H1 (cell line): ENCODE measurements around the gene RNPEPL1. TPM values are rescaled to one million over a fixed set of nuclear protein-coding genes. Genes with fewer than 3 reads are reported as not detected.

ENCODE experiments used
- CTCF ChIA-PET: fragments of 300-600 bp; sonication (Branson Sonifier 250); formaldehyde crosslinking; loops from one replicate; lab custom pipeline; 2021; ENCODE audit not compliant: partially characterized antibody; lab: Charles Lee
- POLR2A ChIA-PET: fragments of 300-600 bp; sonication (Branson Sonifier 250); formaldehyde crosslinking; loops from one replicate; lab custom pipeline; 2021; ENCODE audit warnings: inconsistent platforms; ENCODE audit not compliant: partially characterized antibody; lab: Charles Lee
- DNase-seq, 2 experiments: peaks; one replicate each; pipeline versions ENCODE4 v3.0.0 to v3.0.0-alpha.2; 2010 to 2022; ENCODE audit warnings: low spot score in 2 of 2, low read depth in 1 of 2, mixed read lengths in 1 of 2
- FAIRE-seq: peaks from 2 replicates; lab custom pipeline; 2011; peaks lifted over from hg19 to GRCh38; lab: Jason Lieb, UNC
- H2AFZ ChIP-seq: 2 replicates; pipeline ENCODE4 v1.8.1; 2012; ENCODE audit warnings: low read length, inconsistent platforms
- H2AK5ac ChIP-seq: 2 replicates; pipeline ENCODE4 v1.6.1; 2013; ENCODE audit warnings: low read depth, low read length
- H2BK120ac ChIP-seq: replicated peaks from 2 replicates; pipeline ENCODE3; 2013; ENCODE audit warnings: low read depth, low read length, inconsistent platforms
- H2BK12ac ChIP-seq: 2 replicates; pipeline ENCODE4 v1.6.1; 2013; ENCODE audit warnings: low read depth, low read length
- H2BK15ac ChIP-seq: 2 replicates; pipeline ENCODE4 v1.6.1; 2013; ENCODE audit warnings: low read length
- H2BK20ac ChIP-seq: 2 replicates; pipeline ENCODE4 v1.6.1; 2013; ENCODE audit warnings: low read length
- H2BK5ac ChIP-seq: 2 replicates; pipeline ENCODE4 v1.6.1; 2013; ENCODE audit warnings: low read depth, low read length
- H3K14ac ChIP-seq: 2 replicates; pipeline ENCODE4 v1.6.1; 2013; ENCODE audit warnings: inconsistent platforms; ENCODE audit not compliant: insufficient read length
- H3K18ac ChIP-seq: 2 replicates; pipeline ENCODE4 v1.6.1; 2013; ENCODE audit warnings: low read length; ENCODE audit errors: extremely low read depth
- H3K23ac ChIP-seq: 2 replicates; pipeline ENCODE4 v1.6.1; 2013; ENCODE audit warnings: inconsistent platforms; ENCODE audit not compliant: insufficient read length
- H3K23me2 ChIP-seq: 2 replicates; pipeline ENCODE4 v1.6.1; 2013; ENCODE audit warnings: low read depth, low read length
- H3K27ac ChIP-seq: 2 replicates; pipeline ENCODE4 v1.6.1; 2011; ENCODE audit warnings: low read depth, low read length, inconsistent platforms
- H3K27me3 ChIP-seq, 4 experiments: replicated peaks in 1 of 4; 1 replicate in 1 of 4; 2 replicates in 3 of 4; pipeline versions ENCODE4 v1.6.1 to v1.8.1; 2011 to 2013; ENCODE audit warnings: low read length in 3 of 4, mild to moderate bottlenecking in 3 of 4, inconsistent platforms in 2 of 4, mixed read lengths in 2 of 4, moderate library complexity in 1 of 4; ENCODE audit not compliant: control insufficient read depth in 3 of 4, insufficient read depth in 3 of 4; ENCODE audit errors: extremely low read depth in 1 of 4
- H3K36me3 ChIP-seq, 4 experiments: 2 replicates each; pipeline versions ENCODE4 v1.6.1 to v1.8.1; 2011 to 2013; ENCODE audit warnings: mild to moderate bottlenecking in 4 of 4, low read length in 3 of 4, moderate library complexity in 2 of 4, control low read depth in 1 of 4, inconsistent platforms in 1 of 4; ENCODE audit not compliant: insufficient read depth in 4 of 4, control insufficient read depth in 2 of 4
- H3K4ac ChIP-seq: replicated peaks from 2 replicates; pipeline ENCODE3; 2013; ENCODE audit warnings: low read length, low read depth, mixed read lengths, inconsistent platforms; ENCODE audit not compliant: insufficient read length
- H3K4me1 ChIP-seq, 4 experiments: replicated peaks in 1 of 4; 1 replicate in 1 of 4; 2 replicates in 3 of 4; pipeline versions ENCODE4 v1.6.1 to v1.8.1; 2011 to 2013; ENCODE audit warnings: low read length in 3 of 4, inconsistent platforms in 2 of 4, mixed read lengths in 1 of 4; ENCODE audit not compliant: insufficient read depth in 4 of 4, control insufficient read depth in 3 of 4
- H3K4me2 ChIP-seq, 2 experiments: 2 replicates each; pipeline versions ENCODE4 v1.6.1 to v1.8.1; 2011 to 2013; ENCODE audit warnings: low read depth in 2 of 2, low read length in 2 of 2, control low read depth in 1 of 2, inconsistent platforms in 1 of 2, mild to moderate bottlenecking in 1 of 2; ENCODE audit not compliant: insufficient read depth in 1 of 2
- H3K4me3 ChIP-seq, 4 experiments: fragments of 200-600, 300-600 bp in 1 of 4; sonication (generic), shearing (Covaris generic), sonication (Bioruptor Twin) in 1 of 4; 2 replicates each; pipeline versions ENCODE4 v1.5.1 to v1.8.1; 2011 to 2016; ENCODE audit warnings: low read length in 4 of 4, low read depth in 3 of 4, control low read depth in 2 of 4, inconsistent platforms in 2 of 4, mild to moderate bottlenecking in 2 of 4, mixed read lengths in 1 of 4, moderate library complexity in 1 of 4; ENCODE audit not compliant: insufficient read depth in 2 of 4; ENCODE audit errors: extremely low read depth in 1 of 4
- H3K56ac ChIP-seq: replicated peaks from 2 replicates; pipeline ENCODE3; 2013; ENCODE audit warnings: low read depth, mild to moderate bottlenecking, mixed read lengths, low read length, inconsistent platforms; ENCODE audit not compliant: insufficient read length
- H3K79me1 ChIP-seq: 2 replicates; pipeline ENCODE4 v1.6.1; 2013; ENCODE audit warnings: low read depth, low read length, control low read depth
- H3K79me2 ChIP-seq, 2 experiments: 2 replicates each; pipeline versions ENCODE4 v1.6.1 to v1.8.1; 2012 to 2013; ENCODE audit warnings: low read length in 2 of 2, mild to moderate bottlenecking in 2 of 2, inconsistent platforms in 1 of 2; ENCODE audit not compliant: insufficient read depth in 2 of 2, control insufficient read depth in 1 of 2
- H3K9ac ChIP-seq, 4 experiments: replicated peaks in 1 of 4; 1 replicate in 1 of 4; 2 replicates in 3 of 4; pipeline versions ENCODE4 v1.6.1 to v1.8.1; 2011 to 2013; ENCODE audit warnings: low read depth in 3 of 4, low read length in 3 of 4, control low read depth in 2 of 4, mild to moderate bottlenecking in 2 of 4, moderate library complexity in 2 of 4, inconsistent platforms in 1 of 4; ENCODE audit errors: extremely low read depth in 1 of 4
- H3K9me3 ChIP-seq, 2 experiments: 2 replicates each; pipeline versions ENCODE4 v1.6.1 to v1.8.1; 2012 to 2013; ENCODE audit warnings: mild to moderate bottlenecking in 2 of 2, moderate library complexity in 2 of 2, control low read depth in 1 of 2, inconsistent platforms in 1 of 2, low read depth in 1 of 2, low read length in 1 of 2, mixed read lengths in 1 of 2; ENCODE audit not compliant: insufficient read depth in 2 of 2
- H4K20me1 ChIP-seq, 2 experiments: replicated peaks in 1 of 2; 2 replicates each; pipeline versions ENCODE3 to v1.8.1; 2011 to 2013; ENCODE audit warnings: inconsistent platforms in 2 of 2, low read length in 2 of 2, mild to moderate bottlenecking in 1 of 2; ENCODE audit not compliant: insufficient read depth in 2 of 2, control insufficient read depth in 1 of 2
- H4K5ac ChIP-seq: 2 replicates; pipeline ENCODE4 v1.6.1; 2013; ENCODE audit warnings: low read length, low read depth, mixed read lengths, inconsistent platforms; ENCODE audit not compliant: insufficient read length
- H4K8ac ChIP-seq: 2 replicates; pipeline ENCODE4 v1.8.0; 2013; ENCODE audit warnings: mild to moderate bottlenecking, moderate library complexity, low read length, inconsistent platforms; ENCODE audit not compliant: insufficient read depth; ENCODE audit errors: extremely low read depth
- H4K91ac ChIP-seq: replicated peaks from 2 replicates; pipeline ENCODE3; 2013; ENCODE audit warnings: low read length, mixed read lengths, inconsistent platforms; ENCODE audit not compliant: insufficient read length
- CBX8 ChIP-seq: fragments of 300-800, 300-1000 bp; sonication (generic); IDR thresholded peaks from 2 replicates; pipeline ENCODE4 v1.7.1; 2016; ENCODE audit warnings: low read depth, low read length, borderline replicate concordance
- CHD2 ChIP-seq: IDR thresholded peaks from 2 replicates; pipeline ENCODE4 v1.6.1; 2012; ENCODE audit warnings: low read length, improper control_type of control experiment
- GABPA ChIP-seq: IDR thresholded peaks from 2 replicates; pipeline ENCODE4 v1.6.1; 2011; ENCODE audit warnings: mild to moderate bottlenecking, low read length, moderate library complexity, borderline replicate concordance; ENCODE audit not compliant: insufficient read depth
- JUND ChIP-seq: IDR thresholded peaks from 2 replicates; pipeline ENCODE4 v1.6.1; 2011; ENCODE audit warnings: mild to moderate bottlenecking, improper control_type of control experiment, low read length
- NANOG ChIP-seq: IDR thresholded peaks from 2 replicates; pipeline ENCODE4 v1.6.1; 2011; ENCODE audit warnings: low read length, low read depth, mild to moderate bottlenecking, inconsistent platforms; ENCODE audit not compliant: insufficient read depth, poor library complexity, severe bottlenecking
- POU5F1 ChIP-seq: IDR thresholded peaks from 2 replicates; pipeline ENCODE4 v1.6.1; 2011; ENCODE audit warnings: low read depth, mild to moderate bottlenecking, low read length, moderate library complexity
- RNF2 ChIP-seq: fragments of 200-900, 300-1000 bp; sonication (generic); IDR thresholded peaks from 2 replicates; pipeline ENCODE4 v1.7.1; 2016; ENCODE audit warnings: borderline replicate concordance, low read depth, mild to moderate bottlenecking, antibody characterized with exemption, low read length; ENCODE audit not compliant: poor library complexity, severe bottlenecking; ENCODE audit errors: missing control alignments
- YY1 ChIP-seq: IDR thresholded peaks from 2 replicates; pipeline ENCODE4 v1.6.1; 2011; ENCODE audit warnings: low read depth, mild to moderate bottlenecking, low read length
- ZNF274 ChIP-seq: IDR thresholded peaks from 2 replicates; pipeline ENCODE4 v1.7.0; 2012; ENCODE audit warnings: low read length, borderline replicate concordance; ENCODE audit errors: extremely low read depth
- WGBS, 2 experiments: shearing (Covaris generic) in 1 of 2; methylation state at CpG; one replicate each; pipeline versions ENCODE4 v1.1.6 to v1.1.7; 2013 to 2015; ENCODE audit warnings: low lambda C conversion rate in 2 of 2, mixed read lengths in 2 of 2, inconsistent platforms in 1 of 2, low coverage in 1 of 2, missing lambda C conversion rate in 1 of 2; ENCODE audit not compliant: insufficient replicate concordance in 2 of 2, insufficient coverage in 1 of 2, insufficient read length in 1 of 2; ENCODE audit errors: extremely low coverage in 1 of 2, missing lambda C conversion rate in 1 of 2; 5-methylcytosine and 5-hydroxymethylcytosine counted together
- polyA plus RNA-seq, 7 experiments: library from polyadenylated mRNA; depleted of rRNA in 3 of 7; stranded (reverse) in 5 of 7; unstranded in 2 of 7; fragments of >200 nt in 5 of 7; fragments of 200-250 nt in 2 of 7; gene quantifications; 1 replicate in 5 of 7; 2 replicates in 1 of 7; 4 replicates in 1 of 7; pipeline versions ENCODE4 v1.2.1 to v1.2.3, GENCODE V29; 2011 to 2013; ENCODE audit warnings: missing spikeins in 2 of 7, mixed read lengths in 2 of 7
- total RNA-seq: library from RNA; stranded (reverse); fragmentation: NEBNext Ultra II Directional; extraction: Animal tissue kit (Norgen Biotek cat#: 25700); gene quantifications from 2 replicates; pipeline ENCODE4 v1.2.1, GENCODE V29; 2021
- TF ChIP-seq, protein P1 (sequence below): IDR thresholded peaks from 2 replicates; pipeline ENCODE4 v1.6.1; 2012; ENCODE audit warnings: inconsistent platforms

Gene RNPEPL1
- total and polyA plus RNA-seq, 2 of the 8 experiments (the other 6 are each of a cell fraction or from before 2014, with no cell fraction given) = 9.0 to 11.3 TPM

DNA sequence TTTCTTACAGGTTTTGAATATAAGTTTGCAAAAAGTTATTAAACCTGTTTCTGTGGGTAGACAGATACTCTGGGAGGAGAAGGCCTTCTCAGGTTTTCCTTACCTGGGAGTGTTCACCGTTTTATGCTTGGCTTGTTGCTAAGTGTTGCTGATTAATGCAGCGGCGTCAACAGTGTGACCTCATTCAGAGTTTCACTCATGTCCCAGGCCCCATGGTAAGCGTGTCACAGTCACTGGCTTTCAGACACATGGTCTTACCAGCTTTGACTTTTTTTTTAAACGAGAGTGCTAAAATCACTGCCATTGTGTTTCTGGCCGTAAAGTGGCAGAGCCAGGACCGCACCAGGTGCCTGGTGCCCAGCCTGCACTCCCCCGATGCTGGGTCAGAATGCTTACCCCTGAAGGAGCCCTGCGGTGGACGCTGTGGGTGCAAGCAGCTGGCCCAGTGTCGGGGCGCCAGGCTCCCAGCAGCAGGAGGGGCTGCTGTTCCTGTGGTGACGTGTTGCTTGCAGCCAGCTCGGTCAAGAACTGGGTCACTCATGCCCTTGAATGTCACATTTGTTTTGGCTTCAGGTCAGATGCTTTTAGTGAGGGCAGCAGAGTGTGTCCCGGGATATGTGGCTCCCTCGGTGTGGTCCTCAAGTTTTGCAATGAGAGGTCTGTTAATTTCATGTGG, 21.7 kb downstream of the RNPEPL1 start:
- no peak for FAIRE-seq
- no peak overlapping the region for H4K5ac ChIP-seq
- H2BK12ac ChIP-seq = no peak overlapping the region
- H3K79me1 ChIP-seq = peaks cover 17% of the 10 kb centered on the region
- no peaks in the 10 kb centered on the region for H3K27me3 ChIP-seq
- no peak overlapping the region for H2BK20ac ChIP-seq
- H2AK5ac ChIP-seq = no peak overlapping the region
- H3K79me2 ChIP-seq = peaks cover 4 to 40% of the 10 kb centered on the region in 2 experiments; a peak in 3 of 4 replicates
- no peak overlapping the region for H3K23ac ChIP-seq
- no peak overlapping the region for H3K14ac ChIP-seq
- H3K4me2 ChIP-seq = no peak overlapping the region
- no peak overlapping the region for H3K9ac ChIP-seq
- H2BK15ac ChIP-seq = no peak overlapping the region
- no peak overlapping the region for H3K18ac ChIP-seq
- no peak overlapping the region for H3K4ac ChIP-seq
- peaks cover 0 to 8% (median 6%) of the 10 kb centered on the region in 4 experiments; a peak in 4 of 8 replicates for H3K36me3 ChIP-seq
- 88% methylated on average over 16 of the region's 16 CpGs; no CpG with 5 or more reads in 1 of the 2 experiments for WGBS, 2 experiments
- peaks cover 3 to 28% of the 10 kb centered on the region in 2 experiments for H4K20me1 ChIP-seq
- H4K8ac ChIP-seq = no peak overlapping the region
- no peak overlapping the region for H3K27ac ChIP-seq
- H3K4me3 ChIP-seq = no peak overlapping the region
- H3K23me2 ChIP-seq = peaks cover 12% of the 10 kb centered on the region; the same call in 1 of the 2 replicates
- no peak overlapping the region for H4K91ac ChIP-seq
- H3K4me1 ChIP-seq = peaks cover 0 to 10% (median 9%) of the 10 kb centered on the region in 4 experiments; a peak in 5 of 7 replicates
- ChIA-PET POLR2A (interaction anchor here (1.1 to 1.5 kb wide), 2 partner anchors 10 to 24 kb away, joined by 3 to 4 read pairs; no protein-coding TSS in a partner anchor), CTCF (interaction anchor here (1.2 to 5.1 kb wide), 3 partner anchors 12 to 26 kb away, joined by 3 to 37 read pairs (median 3); no protein-coding TSS in a partner anchor)
- no peak overlapping the region for H3K56ac ChIP-seq
- DNase-seq = no peak
- no peak overlapping the region for H2BK5ac ChIP-seq
- H3K9me3 ChIP-seq = no peaks in the 10 kb centered on the region
- no peak overlapping the region for H2AFZ ChIP-seq
- H2BK120ac ChIP-seq = no peak overlapping the region
- TF ChIP-seq RNF2 = no peak
- no peak for TF ChIP-seq JUND
- TF ChIP-seq POU5F1 = no peak
- TF ChIP-seq, protein P1, sequence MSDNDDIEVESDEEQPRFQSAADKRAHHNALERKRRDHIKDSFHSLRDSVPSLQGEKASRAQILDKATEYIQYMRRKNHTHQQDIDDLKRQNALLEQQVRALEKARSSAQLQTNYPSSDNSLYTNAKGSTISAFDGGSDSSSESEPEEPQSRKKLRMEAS = no peak
- no peak for TF ChIP-seq ZNF274
- no peak for TF ChIP-seq NANOG
- no peak for TF ChIP-seq YY1
- TF ChIP-seq GABPA = no peak
- TF ChIP-seq CHD2 = no peak
- no peak for TF ChIP-seq CBX8
